Aortic smooth muscle cell (primary cell): ENCODE measurements around the gene CAV1. TPM values are rescaled to one million over a fixed set of nuclear protein-coding genes. Genes with fewer than 3 reads are reported as not detected.

Experiments used
- total RNA-seq: library from RNA; depleted of rRNA; stranded (reverse); fragments of >200 nt; gene quantifications from 2 replicates; pipeline ENCODE4 v1.2.3, GENCODE V29; 2014

Gene CAV1
- 304 and 315 TPM in 2 replicates for total RNA-seq

GRCh38 chr7:116524609-116525297 is at the start of gene CAV1:
Gene CAV1 (plus strand): TSS chr7:116525036. CDS start chr7:116525063, 27 bp downstream.

GRCh38 chr7:116499168-116500077 is 25.4 kb upstream of the CAV1 start, which contains the start of gene CAV2:
Gene CAV2 (plus strand): TSS chr7:116499738. CDS start chr7:116499782, 44 bp downstream.

Other genes starting within 250 kb of the CAV1 start
- 114 and 125 TPM in 2 replicates for gene CAV2, start 25.3 kb upstream of the CAV1 start, total RNA-seq
- gene MET, start 147.2 kb downstream of the CAV1 start, total RNA-seq, result 18.9 and 34.7 TPM in 2 replicates